Measurements from ENCODE around the gene SLC40A1. TPM values are rescaled to one million over a fixed set of nuclear protein-coding genes. Genes with fewer than 3 reads are reported as not detected.

The SLC40A1 gene
- total RNA-seq, 2 experiments from 2014 or later = 7.4 to 8.2 TPM

DNA sequence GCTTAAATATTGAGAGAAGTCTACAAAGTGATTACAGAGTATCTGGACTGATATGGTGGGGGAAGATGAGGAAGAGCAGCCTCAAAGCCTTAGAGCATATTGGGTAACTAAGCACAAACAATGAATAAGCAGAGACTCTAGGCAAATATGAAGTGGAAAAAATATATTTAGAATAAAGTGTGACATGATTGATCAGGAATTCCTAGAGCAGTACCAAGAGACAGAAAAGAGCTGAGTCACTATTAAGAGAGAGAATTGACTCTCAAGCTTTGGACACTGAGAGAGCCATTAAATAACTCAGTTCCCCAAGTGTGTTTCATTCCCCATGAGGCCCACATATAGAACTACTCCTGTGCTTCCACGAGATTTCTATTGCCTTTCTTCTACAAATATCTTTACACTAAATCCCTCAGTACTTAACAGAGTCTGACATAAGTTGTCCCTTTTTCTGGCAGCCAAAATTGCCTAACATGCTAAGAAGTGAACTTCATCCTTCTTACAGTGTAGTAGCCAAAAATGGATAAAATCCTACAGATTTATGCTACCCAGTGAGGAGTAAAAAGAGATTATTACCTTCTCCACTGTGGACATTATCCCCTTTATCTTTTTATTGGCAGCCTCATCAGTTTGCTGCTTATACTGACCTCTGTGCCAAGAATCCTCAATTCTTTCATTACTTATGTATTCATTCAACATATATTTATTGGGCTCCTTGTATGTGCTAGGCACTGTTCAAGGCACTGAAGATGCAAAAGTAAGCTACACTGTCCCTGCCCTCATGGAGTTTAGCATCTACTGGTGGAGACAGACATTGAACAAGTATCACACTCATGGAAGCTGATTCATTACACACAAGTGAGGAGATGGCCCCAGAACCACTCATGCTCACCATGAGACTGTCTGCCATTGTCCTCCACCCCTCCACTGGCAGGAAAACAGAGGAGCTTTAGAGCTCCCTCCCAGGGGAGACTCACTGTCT, 45.4 kb downstream of the SLC40A1 start:
- no peaks in the 10 kb centered on the region for H3K4me1 Mint-ChIP-seq (ENCODE audit: low read depth)
- no peak for TF ChIP-seq CTCF (IDR thresholded peaks at IDR 0.05)
- no peaks in the 10 kb centered on the region for H3K36me3 Mint-ChIP-seq (ENCODE audit: low read depth)
- no peaks in the 10 kb centered on the region for H3K27me3 ChIP-seq (ENCODE audit: control insufficient read depth in 1 of 2, insufficient read depth in 2 of 2, low read length in 2 of 2)
- H3K27ac Mint-ChIP-seq = no peak overlapping the region
- H3K27me3 Mint-ChIP-seq = no peaks in the 10 kb centered on the region
- H3K9me3 Mint-ChIP-seq = no peaks in the 10 kb centered on the region
- no peaks in the 10 kb centered on the region for H3K36me3 ChIP-seq (ENCODE audit: insufficient read depth, low read length)
- no peaks in the 10 kb centered on the region for H3K9me3 ChIP-seq (ENCODE audit: control insufficient read depth in 1 of 2, insufficient read depth in 1 of 2, low read length in 2 of 2)
- H3K4me1 ChIP-seq (ENCODE audit: insufficient read depth, low read length) = no peaks in the 10 kb centered on the region
- H3K4me3 Mint-ChIP-seq = no peak overlapping the region
- DNase-seq (no peak), ATAC-seq (ENCODE audit: poor library complexity) (no peak)
- POLR2A ChIA-PET = no interaction called here
- H3K27ac ChIP-seq (ENCODE audit: low read depth in 1 of 2, low read length in 2 of 2) = no peak overlapping the region
- CTCF ChIA-PET = no interaction called here
- no peak overlapping the region for H3K4me3 ChIP-seq (ENCODE audit: low read length)
- intact Hi-C loops (cut with DNase I, micrococcal nuclease) = no loop called here

GRCh38 chr2:189533288-189534035, 47.1 kb downstream of the SLC40A1 start:
- TF ChIP-seq CTCF (IDR thresholded peaks at IDR 0.05) = no peak
- H3K4me3 Mint-ChIP-seq = no peak overlapping the region
- no peaks in the 10 kb centered on the region for H3K27me3 Mint-ChIP-seq
- Histone ChIP-seq H3K4me1 (ENCODE audit: insufficient read depth, low read length) (no peaks in the 10 kb centered on the region), H3K27me3 (ENCODE audit: control insufficient read depth in 1 of 2, insufficient read depth in 2 of 2, low read length in 2 of 2) (no peaks in the 10 kb centered on the region), H3K36me3 (ENCODE audit: insufficient read depth, low read length) (no peaks in the 10 kb centered on the region), H3K27ac (ENCODE audit: low read depth in 1 of 2, low read length in 2 of 2) (no peak overlapping the region), H3K9me3 (ENCODE audit: control insufficient read depth in 1 of 2, insufficient read depth in 1 of 2, low read length in 2 of 2) (no peaks in the 10 kb centered on the region), H3K4me3 (ENCODE audit: low read length) (no peak overlapping the region)
- no peak for ATAC-seq (ENCODE audit: poor library complexity)
- H3K9me3 Mint-ChIP-seq = no peaks in the 10 kb centered on the region
- DNase-seq = no peak
- no peaks in the 10 kb centered on the region for H3K4me1 Mint-ChIP-seq (ENCODE audit: low read depth)
- ChIA-PET CTCF (no interaction called here), POLR2A (no interaction called here)
- H3K36me3 Mint-ChIP-seq (ENCODE audit: low read depth) = no peaks in the 10 kb centered on the region
- intact Hi-C loops (cut with DNase I, micrococcal nuclease) = no loop called here
- no peak overlapping the region for H3K27ac Mint-ChIP-seq

DNA sequence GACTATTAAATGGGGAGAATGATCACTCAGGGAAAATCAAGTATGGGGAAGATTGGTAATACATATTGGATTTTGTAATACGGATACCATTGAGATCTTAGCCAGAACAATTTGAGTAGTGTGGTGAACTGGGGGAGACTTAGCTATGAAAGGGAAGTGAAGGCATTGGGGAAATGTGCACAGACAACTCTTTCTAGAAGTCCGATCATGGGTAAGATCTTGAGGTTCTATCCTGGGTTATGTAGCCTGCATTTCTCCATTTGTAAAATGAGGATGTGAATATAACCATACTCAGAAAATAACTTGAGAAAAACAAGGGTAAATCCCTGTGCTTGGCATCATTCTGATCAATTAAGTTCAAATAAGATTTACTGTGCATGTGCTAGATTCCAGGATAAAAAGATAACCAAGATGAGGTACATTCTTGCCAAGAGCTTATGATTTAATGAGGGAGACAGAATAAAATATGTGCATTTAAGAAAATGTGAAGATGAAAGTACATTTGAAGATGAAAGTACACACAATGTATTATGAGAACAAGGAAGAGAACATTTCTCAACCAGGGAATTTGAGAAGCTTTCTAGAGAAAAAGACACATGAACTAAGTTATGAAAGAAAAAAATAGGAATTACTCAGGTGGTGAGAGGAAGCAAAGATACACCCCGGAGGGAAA, 49.5 kb downstream of the SLC40A1 start:
- no peak overlapping the region for H3K4me3 Mint-ChIP-seq
- Histone ChIP-seq H3K27me3 (ENCODE audit: control insufficient read depth in 1 of 2, insufficient read depth in 2 of 2, low read length in 2 of 2) (no peaks in the 10 kb centered on the region), H3K4me3 (ENCODE audit: low read length) (no peak overlapping the region), H3K27ac (ENCODE audit: low read depth in 1 of 2, low read length in 2 of 2) (no peak overlapping the region), H3K36me3 (ENCODE audit: insufficient read depth, low read length) (no peaks in the 10 kb centered on the region), H3K9me3 (ENCODE audit: control insufficient read depth in 1 of 2, insufficient read depth in 1 of 2, low read length in 2 of 2) (no peaks in the 10 kb centered on the region), H3K4me1 (ENCODE audit: insufficient read depth, low read length) (no peaks in the 10 kb centered on the region)
- no peaks in the 10 kb centered on the region for H3K4me1 Mint-ChIP-seq (ENCODE audit: low read depth)
- ATAC-seq (ENCODE audit: poor library complexity) (no peak), DNase-seq (no peak)
- CTCF ChIA-PET = no interaction called here
- H3K27me3 Mint-ChIP-seq = no peaks in the 10 kb centered on the region
- POLR2A ChIA-PET = no interaction called here
- TF ChIP-seq CTCF (IDR thresholded peaks at IDR 0.05) = no peak
- no peak overlapping the region for H3K27ac Mint-ChIP-seq
- intact Hi-C loops (cut with DNase I, micrococcal nuclease) = no loop called here
- no peaks in the 10 kb centered on the region for H3K36me3 Mint-ChIP-seq (ENCODE audit: low read depth)
- H3K9me3 Mint-ChIP-seq = no peaks in the 10 kb centered on the region

All from CD4-positive, alpha-beta T cell (primary cell).